GM12878 (cell line): ENCODE measurements around the gene MYO10. TPM values are rescaled to one million over a fixed set of nuclear protein-coding genes. Genes with fewer than 3 reads are reported as not detected.

ENCODE experiments used
- E2F4 ChIP-seq: IDR thresholded peaks from 2 replicates; pipeline ENCODE4 v1.6.1; 2012; ENCODE audit warnings: low read depth, low read length, improper control_type of control experiment
- MEF2A ChIP-seq: IDR thresholded peaks from 2 replicates; pipeline ENCODE4 v1.6.1; 2011; ENCODE audit warnings: low read depth, mild to moderate bottlenecking, low read length, moderate library complexity; ENCODE audit not compliant: insufficient read depth
- MLLT1 ChIP-seq: fragments of 450-650 bp; IDR thresholded peaks from 2 replicates; pipeline ENCODE4 v1.6.1; 2016; ENCODE audit warnings: mild to moderate bottlenecking
- PRDM15 ChIP-seq: fragments of 450-650 bp; formaldehyde crosslinking; IDR thresholded peaks from 2 replicates; pipeline ENCODE4 v1.4.0; 2020; ENCODE audit warnings: mild to moderate bottlenecking, moderate library complexity
- SREBF1 ChIP-seq: IDR thresholded peaks from 2 replicates; pipeline ENCODE4 v1.6.1; 2012; ENCODE audit warnings: mild to moderate bottlenecking, low read length
- polyA plus RNA-seq, 11 experiments: library from polyadenylated mRNA; depleted of rRNA in 4 of 11; unstranded in 6 of 11; stranded (reverse) in 5 of 11; fragments of >200 nt; fragmentation: Nextera tagmentation in 4 of 11; fragmentation: Illumina TruSeq in 1 of 11; extraction: Ambion mirVana in 4 of 11; extraction: Trizol in 1 of 11; gene quantifications; 1 replicate in 1 of 11; 2 replicates in 10 of 11; pipeline versions ENCODE4 v1.2.1 to v1.2.3, GENCODE V29; 2011 to 2016; ENCODE audit warnings: inconsistent platforms in 2 of 11, missing spikeins in 2 of 11, low read depth in 1 of 11
- total RNA-seq, 4 experiments: library from RNA; depleted of rRNA in 3 of 4; stranded (reverse); fragments of >200 nt in 3 of 4; fragmentation: Illumina TruSeq in 1 of 4; extraction: Trizol in 1 of 4; gene quantifications; 2 replicates each; pipeline versions ENCODE4 v1.2.1 to v1.2.3, GENCODE V29; 2013 to 2021
- TF ChIP-seq, protein P1 (sequence below): fragments of 450-650 bp; IDR thresholded peaks from 2 replicates; pipeline ENCODE4 v1.6.1; 2017; ENCODE audit warnings: mild to moderate bottlenecking, moderate library complexity

The MYO10 gene
- total and polyA plus RNA-seq, 10 of the 15 experiments (the other 5 are each of a cell fraction or from before 2014, with no cell fraction given) = 0.02 to 0.77 (median 0.17) TPM

- TF ChIP-seq MLLT1 (no peak), E2F4 (no peak), MEF2A (no peak), PRDM15 (CRISPR knock-in tag) (no peak), SREBF1 (no peak)
- TF ChIP-seq, protein P1, sequence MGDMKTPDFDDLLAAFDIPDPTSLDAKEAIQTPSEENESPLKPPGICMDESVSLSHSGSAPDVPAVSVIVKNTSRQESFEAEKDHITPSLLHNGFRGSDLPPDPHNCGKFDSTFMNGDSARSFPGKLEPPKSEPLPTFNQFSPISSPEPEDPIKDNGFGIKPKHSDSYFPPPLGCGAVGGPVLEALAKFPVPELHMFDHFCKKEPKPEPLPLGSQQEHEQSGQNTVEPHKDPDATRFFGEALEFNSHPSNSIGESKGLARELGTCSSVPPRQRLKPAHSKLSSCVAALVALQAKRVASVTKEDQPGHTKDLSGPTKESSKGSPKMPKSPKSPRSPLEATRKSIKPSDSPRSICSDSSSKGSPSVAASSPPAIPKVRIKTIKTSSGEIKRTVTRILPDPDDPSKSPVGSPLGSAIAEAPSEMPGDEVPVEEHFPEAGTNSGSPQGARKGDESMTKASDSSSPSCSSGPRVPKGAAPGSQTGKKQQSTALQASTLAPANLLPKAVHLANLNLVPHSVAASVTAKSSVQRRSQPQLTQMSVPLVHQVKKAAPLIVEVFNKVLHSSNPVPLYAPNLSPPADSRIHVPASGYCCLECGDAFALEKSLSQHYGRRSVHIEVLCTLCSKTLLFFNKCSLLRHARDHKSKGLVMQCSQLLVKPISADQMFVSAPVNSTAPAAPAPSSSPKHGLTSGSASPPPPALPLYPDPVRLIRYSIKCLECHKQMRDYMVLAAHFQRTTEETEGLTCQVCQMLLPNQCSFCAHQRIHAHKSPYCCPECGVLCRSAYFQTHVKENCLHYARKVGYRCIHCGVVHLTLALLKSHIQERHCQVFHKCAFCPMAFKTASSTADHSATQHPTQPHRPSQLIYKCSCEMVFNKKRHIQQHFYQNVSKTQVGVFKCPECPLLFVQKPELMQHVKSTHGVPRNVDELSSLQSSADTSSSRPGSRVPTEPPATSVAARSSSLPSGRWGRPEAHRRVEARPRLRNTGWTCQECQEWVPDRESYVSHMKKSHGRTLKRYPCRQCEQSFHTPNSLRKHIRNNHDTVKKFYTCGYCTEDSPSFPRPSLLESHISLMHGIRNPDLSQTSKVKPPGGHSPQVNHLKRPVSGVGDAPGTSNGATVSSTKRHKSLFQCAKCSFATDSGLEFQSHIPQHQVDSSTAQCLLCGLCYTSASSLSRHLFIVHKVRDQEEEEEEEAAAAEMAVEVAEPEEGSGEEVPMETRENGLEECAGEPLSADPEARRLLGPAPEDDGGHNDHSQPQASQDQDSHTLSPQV = no peak
Measured at GRCh38 chr5:16854351-16854750, 81.7 kb downstream of the MYO10 start (continued).
